Hepatocyte (in vitro differentiated cells): ENCODE results near the gene HOXC11. TPM values are rescaled to one million over a fixed set of nuclear protein-coding genes. Genes with fewer than 3 reads are reported as not detected.

Source experiments
- DNase-seq: peaks from one replicate; pipeline ENCODE4 v3.0.0-alpha.2; 2016; ENCODE audit warnings: low spot score
- H2AFZ ChIP-seq: fragments of 200-600 bp; sonication (generic); 2 replicates; pipeline ENCODE4 v1.6.0; 2016; ENCODE audit warnings: antibody characterized with exemption, mild to moderate bottlenecking
- H3K27ac ChIP-seq: fragments of 200-600 bp; sonication (generic); 2 replicates; pipeline ENCODE4 v1.5.1; 2016; ENCODE audit warnings: mild to moderate bottlenecking
- H3K27me3 ChIP-seq: fragments of 200-600 bp; sonication (generic); 2 replicates; pipeline ENCODE4 v1.6.1; 2016
- H3K36me3 ChIP-seq: fragments of 200-600 bp; sonication (generic); replicated peaks from 2 replicates; pipeline ENCODE4 v1.5.1; 2016; ENCODE audit warnings: low read depth; ENCODE audit not compliant: insufficient read depth
- H3K4me1 ChIP-seq: fragments of 200-600 bp; sonication (generic); 2 replicates; pipeline ENCODE4 v1.5.1; 2016; ENCODE audit warnings: mild to moderate bottlenecking, moderate library complexity; ENCODE audit not compliant: insufficient read depth
- H3K4me2 ChIP-seq: fragments of 200-600 bp; sonication (generic); 2 replicates; pipeline ENCODE4 v1.6.0; 2016
- H3K4me3 ChIP-seq: fragments of 200-600 bp; sonication (generic); 2 replicates; pipeline ENCODE4 v1.5.1; 2016; ENCODE audit warnings: mild to moderate bottlenecking
- H3K79me2 ChIP-seq: fragments of 200-600 bp; sonication (generic); 2 replicates; pipeline ENCODE4 v1.6.0; 2017; ENCODE audit warnings: mild to moderate bottlenecking
- H3K9me2 ChIP-seq: fragments of 200-600 bp; sonication (generic); replicated peaks from 2 replicates; pipeline ENCODE4 v1.6.0; 2017; ENCODE audit warnings: mild to moderate bottlenecking; ENCODE audit not compliant: insufficient read depth
- H3K9me3 ChIP-seq: fragments of 200-600 bp; sonication (generic); 2 replicates; pipeline ENCODE4 v1.5.1; 2016; ENCODE audit warnings: low read depth, mild to moderate bottlenecking
- H4K20me1 ChIP-seq: fragments of 200-600 bp; sonication (generic); 2 replicates; pipeline ENCODE4 v1.6.0; 2016; ENCODE audit warnings: mild to moderate bottlenecking; ENCODE audit not compliant: insufficient read depth, poor library complexity, severe bottlenecking
- EZH2 ChIP-seq: fragments of 200-600 bp; sonication (generic); IDR thresholded peaks from 2 replicates; pipeline ENCODE4 v1.6.1; 2016; ENCODE audit warnings: antibody characterized with exemption, mild to moderate bottlenecking, borderline replicate concordance
- EZH2phosphoT487 ChIP-seq: fragments of 200-600 bp; sonication (generic); IDR thresholded peaks from one replicate; pipeline ENCODE4 v1.6.1; 2018; ENCODE audit warnings: antibody characterized with exemption, mild to moderate bottlenecking, low read depth, moderate library complexity; ENCODE audit not compliant: unreplicated experiment, severe bottlenecking
- WGBS: methylation state at CpG from one replicate; pipeline ENCODE4 v1.1.6; 2016; ENCODE audit warnings: low lambda C conversion rate; ENCODE audit errors: missing lambda C conversion rate; 5-methylcytosine and 5-hydroxymethylcytosine counted together
- polyA plus RNA-seq: library from polyadenylated mRNA; unstranded; fragments of >200 nt; fragmentation: Nextera tagmentation; extraction: Ambion mirVana; gene quantifications from 2 replicates; pipeline ENCODE4 v1.2.1, GENCODE V29; 2016
- total RNA-seq: library from RNA; depleted of rRNA; stranded (reverse); fragments of >200 nt; gene quantifications from 2 replicates; pipeline ENCODE4 v1.2.3, GENCODE V29; 2014
- TF ChIP-seq, protein P1 (sequence below): fragments of 200-600 bp; sonication (generic); IDR thresholded peaks from 2 replicates; pipeline ENCODE4 v1.5.1; 2016; ENCODE audit warnings: antibody characterized with exemption, mild to moderate bottlenecking; ENCODE audit not compliant: poor library complexity

Gene HOXC11
- total and polyA plus RNA-seq, 2 experiments from 2014 or later: 0.63 to 1.3 TPM

- Histone ChIP-seq H3K4me1 (peaks cover 19% of the 10 kb centered on the region), H3K9me2 (no peaks in the 10 kb centered on the region), H2AFZ (no peak overlapping the region), H4K20me1 (no peaks in the 10 kb centered on the region), H3K27ac (no peak overlapping the region), H3K4me2 (peak overlapping the region; percentile 61), H3K36me3 (no peaks in the 10 kb centered on the region), H3K27me3 (peaks cover 94% of the 10 kb centered on the region), H3K79me2 (no peaks in the 10 kb centered on the region), H3K9me3 (no peaks in the 10 kb centered on the region), H3K4me3 (no peak overlapping the region)
- DNase-seq: peak; percentile 74
- 17% methylated on average over 28 of the region's 28 CpGs for WGBS
- TF ChIP-seq, protein P1, sequence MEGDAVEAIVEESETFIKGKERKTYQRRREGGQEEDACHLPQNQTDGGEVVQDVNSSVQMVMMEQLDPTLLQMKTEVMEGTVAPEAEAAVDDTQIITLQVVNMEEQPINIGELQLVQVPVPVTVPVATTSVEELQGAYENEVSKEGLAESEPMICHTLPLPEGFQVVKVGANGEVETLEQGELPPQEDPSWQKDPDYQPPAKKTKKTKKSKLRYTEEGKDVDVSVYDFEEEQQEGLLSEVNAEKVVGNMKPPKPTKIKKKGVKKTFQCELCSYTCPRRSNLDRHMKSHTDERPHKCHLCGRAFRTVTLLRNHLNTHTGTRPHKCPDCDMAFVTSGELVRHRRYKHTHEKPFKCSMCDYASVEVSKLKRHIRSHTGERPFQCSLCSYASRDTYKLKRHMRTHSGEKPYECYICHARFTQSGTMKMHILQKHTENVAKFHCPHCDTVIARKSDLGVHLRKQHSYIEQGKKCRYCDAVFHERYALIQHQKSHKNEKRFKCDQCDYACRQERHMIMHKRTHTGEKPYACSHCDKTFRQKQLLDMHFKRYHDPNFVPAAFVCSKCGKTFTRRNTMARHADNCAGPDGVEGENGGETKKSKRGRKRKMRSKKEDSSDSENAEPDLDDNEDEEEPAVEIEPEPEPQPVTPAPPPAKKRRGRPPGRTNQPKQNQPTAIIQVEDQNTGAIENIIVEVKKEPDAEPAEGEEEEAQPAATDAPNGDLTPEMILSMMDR: peak; percentile 52
- no peak for TF ChIP-seq EZH2
- TF ChIP-seq EZH2phosphoT487: no peak
Observed at GRCh38 chr12:53989227-53990113, 16.5 kb downstream of the HOXC11 start.

GRCh38 chr12:53990311-53991076 is 17.6 kb downstream of the HOXC11 start:
- Histone ChIP-seq H3K36me3 (no peaks in the 10 kb centered on the region), H4K20me1 (no peaks in the 10 kb centered on the region), H3K4me2 (peak overlapping the region; percentile 53), H3K4me1 (peaks cover 24% of the 10 kb centered on the region), H3K27ac (no peak overlapping the region), H2AFZ (no peak overlapping the region), H3K79me2 (no peaks in the 10 kb centered on the region), H3K4me3 (no peak overlapping the region), H3K27me3 (peaks cover 98% of the 10 kb centered on the region), H3K9me2 (no peaks in the 10 kb centered on the region), H3K9me3 (no peaks in the 10 kb centered on the region)
- DNase-seq: no peak
- 12% methylated on average over 27 of the region's 27 CpGs for WGBS
- TF ChIP-seq, protein P1: no peak
- TF ChIP-seq EZH2phosphoT487 (peak; percentile 45), EZH2 (peak; percentile 68)

DNA sequence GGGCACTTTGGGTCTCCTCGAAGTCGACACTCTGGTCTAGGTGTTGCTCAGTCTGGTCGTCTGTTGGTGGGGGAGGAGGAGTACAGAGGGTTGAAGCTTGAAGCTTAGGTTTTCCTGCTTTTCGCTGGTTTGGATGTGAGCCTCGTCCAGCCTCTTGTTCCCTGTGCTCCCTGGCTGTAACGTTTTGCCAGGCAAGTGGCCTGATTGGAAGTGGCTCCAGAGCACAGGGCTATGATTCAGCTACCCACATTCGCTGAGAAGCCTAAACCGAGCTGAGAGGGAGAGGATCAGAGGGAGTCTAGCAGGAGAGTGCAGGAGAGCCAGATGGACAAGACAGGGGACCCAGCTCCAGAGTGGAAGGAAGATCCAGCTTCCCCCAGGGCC is 18.1 kb downstream of the HOXC11 start:
- Histone ChIP-seq H3K79me2 (no peaks in the 10 kb centered on the region), H3K9me3 (no peaks in the 10 kb centered on the region), H3K4me3 (no peak overlapping the region), H3K36me3 (no peaks in the 10 kb centered on the region), H2AFZ (no peak overlapping the region), H4K20me1 (no peaks in the 10 kb centered on the region), H3K9me2 (no peaks in the 10 kb centered on the region), H3K27me3 (peaks cover 98% of the 10 kb centered on the region), H3K27ac (no peak overlapping the region), H3K4me2 (peak overlapping the region; percentile 53), H3K4me1 (peaks cover 25% of the 10 kb centered on the region)
- DNase-seq: no peak
- WGBS: 12% methylated on average over 8 of the region's 8 CpGs
- TF ChIP-seq, protein P1: no peak
- no peak for TF ChIP-seq EZH2
- TF ChIP-seq EZH2phosphoT487: no peak
